Activated CD8-positive, alpha-beta T cell treated with anti-CD3 and anti-CD28 coated beads for 36 hours (primary cell): ENCODE data around the gene RDH16. TPM values are rescaled to one million over a fixed set of nuclear protein-coding genes. Genes with fewer than 3 reads are reported as not detected.
"Not testable (repeated sequence)": the region's sequence is repeated elsewhere in the genome, so short reads cannot be mapped to it uniquely, and the experiment has no call there.

Source experiments
- ATAC-seq: fragments of 200-7000 bp; cut with Tn5 transposase; one replicate; pipeline ENCODE4 v1.10.0; 2021; ENCODE audit warnings: mild to moderate bottlenecking, moderate library complexity
- CTCF ChIA-PET: fragments of 350-600 bp; sonication (Branson Sonifier 250); formaldehyde crosslinking; loops from one replicate; lab custom pipeline; 2021; ENCODE audit warnings: antibody characterized with exemption; lab: Charles Lee
- POLR2A ChIA-PET: fragments of 350-600 bp; sonication (Branson Sonifier 250); formaldehyde crosslinking; loops from one replicate; lab custom pipeline; 2021; ENCODE audit warnings: antibody characterized with exemption; lab: Charles Lee
- DNase-seq: peaks from one replicate; pipeline ENCODE4 v3.0.0-alpha.2; 2020
- H3K27ac Mint-ChIP-seq: one replicate; pipeline ENCODE4 v1.8.0; 2021; ENCODE audit warnings: mild to moderate bottlenecking, mixed read lengths
- H3K27me3 Mint-ChIP-seq: one replicate; pipeline ENCODE4 v1.8.0; 2021; ENCODE audit warnings: mixed read lengths
- H3K36me3 Mint-ChIP-seq: one replicate; pipeline ENCODE4 v1.8.0; 2021; ENCODE audit warnings: low read depth, mixed read lengths
- H3K4me1 Mint-ChIP-seq: one replicate; pipeline ENCODE4 v1.8.0; 2021; ENCODE audit warnings: low read depth, mixed read lengths
- H3K4me3 Mint-ChIP-seq: one replicate; pipeline ENCODE4 v1.8.0; 2021; ENCODE audit warnings: mild to moderate bottlenecking, moderate library complexity, mixed read lengths
- H3K9me3 Mint-ChIP-seq: one replicate; pipeline ENCODE4 v1.8.0; 2021; ENCODE audit warnings: mixed read lengths
- intact Hi-C: fragments of 100-400 bp; cut with micrococcal nuclease; formaldehyde crosslinking; loops from one replicate; pipeline ENCODE4 v1.10.0; 2022
- total RNA-seq, 2 experiments: library from RNA; stranded (reverse); gene quantifications; one replicate each; pipeline ENCODE4 v1.2.3, GENCODE V29; 2021
- TF ChIP-seq, protein P1 (sequence below): fragments of 200-600 bp; IDR thresholded peaks from one replicate; pipeline ENCODE4 v1.8.0; 2022; ENCODE audit warnings: antibody characterized with exemption, mild to moderate bottlenecking

RDH16 gene
- total RNA-seq, 2 experiments from 2014 or later = 0.34 to 0.36 TPM

- peaks cover 3% of the 10 kb centered on the region for H3K9me3 Mint-ChIP-seq
- peak; percentile 19 for DNase-seq
- no peak overlapping the region for H3K4me3 Mint-ChIP-seq
- POLR2A ChIA-PET = no interaction called here
- H3K4me1 Mint-ChIP-seq = no peaks in the 10 kb centered on the region
- TF ChIP-seq, protein P1, sequence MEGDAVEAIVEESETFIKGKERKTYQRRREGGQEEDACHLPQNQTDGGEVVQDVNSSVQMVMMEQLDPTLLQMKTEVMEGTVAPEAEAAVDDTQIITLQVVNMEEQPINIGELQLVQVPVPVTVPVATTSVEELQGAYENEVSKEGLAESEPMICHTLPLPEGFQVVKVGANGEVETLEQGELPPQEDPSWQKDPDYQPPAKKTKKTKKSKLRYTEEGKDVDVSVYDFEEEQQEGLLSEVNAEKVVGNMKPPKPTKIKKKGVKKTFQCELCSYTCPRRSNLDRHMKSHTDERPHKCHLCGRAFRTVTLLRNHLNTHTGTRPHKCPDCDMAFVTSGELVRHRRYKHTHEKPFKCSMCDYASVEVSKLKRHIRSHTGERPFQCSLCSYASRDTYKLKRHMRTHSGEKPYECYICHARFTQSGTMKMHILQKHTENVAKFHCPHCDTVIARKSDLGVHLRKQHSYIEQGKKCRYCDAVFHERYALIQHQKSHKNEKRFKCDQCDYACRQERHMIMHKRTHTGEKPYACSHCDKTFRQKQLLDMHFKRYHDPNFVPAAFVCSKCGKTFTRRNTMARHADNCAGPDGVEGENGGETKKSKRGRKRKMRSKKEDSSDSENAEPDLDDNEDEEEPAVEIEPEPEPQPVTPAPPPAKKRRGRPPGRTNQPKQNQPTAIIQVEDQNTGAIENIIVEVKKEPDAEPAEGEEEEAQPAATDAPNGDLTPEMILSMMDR = no peak
- no peak overlapping the region for H3K27ac Mint-ChIP-seq
- no peaks in the 10 kb centered on the region for H3K36me3 Mint-ChIP-seq
- CTCF ChIA-PET = interaction anchor here (1.2 to 1.4 kb wide), 3 partner anchors 16 to 123 kb away, joined by 3 read pairs; no protein-coding TSS in a partner anchor
- no peak for ATAC-seq
- intact Hi-C loops = no loop called here
- peaks cover 3% of the 10 kb centered on the region for H3K27me3 Mint-ChIP-seq
These were observed 9.6 kb downstream of the RDH16 start for GRCh38 chr12:56947633-56948456.

DNA sequence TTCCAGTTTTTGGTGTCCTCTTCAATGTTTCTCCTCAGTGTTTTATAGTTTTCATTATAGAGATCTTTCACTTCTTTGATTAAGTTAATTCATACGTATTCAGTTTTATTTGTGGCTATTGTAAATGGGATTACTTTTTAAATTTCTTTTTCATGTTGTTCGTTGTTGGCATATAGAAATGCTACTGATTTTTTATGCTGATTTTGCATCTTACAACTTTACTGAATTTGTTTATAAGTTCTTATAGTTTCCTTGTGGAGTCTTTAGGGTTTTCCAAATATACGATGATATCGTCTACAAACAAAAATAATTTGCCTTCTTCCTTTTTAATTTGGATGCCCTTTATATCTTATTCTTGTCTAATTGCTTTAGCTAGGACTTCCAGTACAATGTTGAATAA, 13.5 kb downstream of the RDH16 start:
- H3K9me3 Mint-ChIP-seq = peaks cover 3% of the 10 kb centered on the region
- TF ChIP-seq, protein P1 = no peak
- ATAC-seq (no peak), DNase-seq (no peak)
- no peaks in the 10 kb centered on the region for H3K36me3 Mint-ChIP-seq
- no peak overlapping the region for H3K4me3 Mint-ChIP-seq
- ChIA-PET POLR2A (no interaction called here), CTCF (no interaction called here)
- H3K27ac Mint-ChIP-seq = no peak overlapping the region
- intact Hi-C loops = no loop called here
- peaks cover 6% of the 10 kb centered on the region for H3K27me3 Mint-ChIP-seq
- H3K4me1 Mint-ChIP-seq = no peaks in the 10 kb centered on the region

- POLR2A ChIA-PET, H3K36me3 Mint-ChIP-seq, H3K27ac Mint-ChIP-seq, H3K27me3 Mint-ChIP-seq, H3K4me3 Mint-ChIP-seq, intact Hi-C loops, H3K9me3 Mint-ChIP-seq, DNase-seq, ATAC-seq, H3K4me1 Mint-ChIP-seq: not testable (repeated sequence)
- CTCF ChIA-PET = interaction anchor here (0.9 kb wide), 1 partner anchor 44 kb away, joined by 3 read pairs; no protein-coding TSS in a partner anchor
These were observed 14.0 kb downstream of the RDH16 start for GRCh38 chr12:56943374-56943773.

DNA sequence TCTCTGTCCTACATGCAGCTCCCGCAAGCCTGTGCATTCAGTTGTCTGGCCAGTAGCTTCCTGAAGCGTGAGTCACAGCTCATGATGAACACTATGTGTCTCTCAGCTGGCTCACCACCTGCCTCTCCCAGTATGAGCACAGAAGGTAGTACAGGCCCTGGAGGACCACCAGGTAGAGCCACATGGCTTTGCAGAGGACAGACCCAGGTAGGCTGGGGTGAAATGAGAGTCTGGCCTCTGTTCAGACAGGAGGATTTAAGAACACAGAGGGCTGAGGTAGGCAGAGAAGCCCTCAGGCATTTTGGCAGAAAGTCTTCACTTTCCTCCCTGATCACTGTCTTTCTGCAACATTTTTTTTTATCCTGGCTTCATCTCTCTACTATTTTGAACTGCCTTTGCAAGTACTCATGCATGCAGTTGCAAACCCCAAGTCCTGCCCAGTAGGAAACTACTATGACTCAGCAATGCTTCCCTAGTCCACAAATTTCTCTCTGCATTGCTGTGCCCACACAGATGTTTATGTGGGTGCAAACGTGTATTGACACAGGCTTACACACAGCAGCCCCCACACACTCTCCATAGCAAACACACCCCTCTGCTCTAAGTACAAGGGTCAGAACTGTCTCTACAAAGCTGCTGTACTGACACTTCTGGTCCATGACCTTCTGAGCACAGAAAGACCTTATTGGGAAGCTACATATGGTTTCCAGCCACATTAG, 15.9 kb downstream of the RDH16 start:
- TF ChIP-seq, protein P1 = no peak
- Mint-ChIP-seq H3K4me1 (no peaks in the 10 kb centered on the region), H3K27me3 (peaks cover 8% of the 10 kb centered on the region), H3K27ac (no peak overlapping the region), H3K36me3 (no peaks in the 10 kb centered on the region), H3K4me3 (no peak overlapping the region), H3K9me3 (peaks cover 3% of the 10 kb centered on the region)
- intact Hi-C loops = no loop called here
- POLR2A ChIA-PET = interaction anchor here (0.6 kb wide), 1 partner anchor 249 kb away, joined by 3 read pairs; no protein-coding TSS in a partner anchor
- CTCF ChIA-PET = no interaction called here
- DNase-seq = no peak
- peak; percentile 64 for ATAC-seq

- ATAC-seq, H3K36me3 Mint-ChIP-seq, H3K4me1 Mint-ChIP-seq, CTCF ChIA-PET, H3K4me3 Mint-ChIP-seq, H3K9me3 Mint-ChIP-seq, intact Hi-C loops, H3K27ac Mint-ChIP-seq, DNase-seq, H3K27me3 Mint-ChIP-seq, POLR2A ChIA-PET: not testable (repeated sequence)
These were observed 16.5 kb downstream of the RDH16 start for GRCh38 chr12:56940942-56941298.

DNA sequence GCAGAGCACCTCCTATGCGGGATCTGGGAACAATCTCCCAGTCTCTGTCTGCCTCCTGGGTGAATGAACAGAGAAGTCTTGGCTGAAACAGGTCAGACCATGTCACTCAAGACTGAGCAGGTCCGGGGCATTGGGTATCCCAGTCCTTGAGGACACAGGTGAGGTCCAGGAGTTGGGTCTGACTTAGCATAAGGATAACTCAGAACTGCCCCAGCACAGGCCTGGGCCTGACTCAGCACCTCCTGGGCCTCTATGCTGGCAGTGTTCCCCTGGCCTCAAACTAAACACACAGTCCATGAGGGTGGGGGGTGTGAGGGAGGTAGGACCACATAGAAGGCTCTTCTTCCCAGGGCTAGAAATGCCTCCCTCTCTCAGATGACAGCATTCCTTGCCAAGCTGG, 21.7 kb downstream of the RDH16 start:
- ChIA-PET CTCF (no interaction called here), POLR2A (no interaction called here)
- Mint-ChIP-seq H3K4me3 (no peak overlapping the region), H3K4me1 (no peaks in the 10 kb centered on the region), H3K27ac (no peak overlapping the region), H3K36me3 (no peaks in the 10 kb centered on the region), H3K9me3 (no peaks in the 10 kb centered on the region), H3K27me3 (peaks cover 6% of the 10 kb centered on the region)
- ATAC-seq (no peak), DNase-seq (no peak)
- intact Hi-C loops = no loop called here
- TF ChIP-seq, protein P1 = no peak
